Chondrocyte (in vitro differentiated cells): Measurements from ENCODE around the gene TFAP2C. TPM values are rescaled to one million over a fixed set of nuclear protein-coding genes. Genes with fewer than 3 reads are reported as not detected.
A peak's percentile ranks its signal among the peaks of the same experiment; 100 is the strongest.

Experiments
- DNase-seq: peaks from one replicate; pipeline ENCODE4 v3.0.0; 2021; ENCODE audit warnings: mixed read lengths, low spot score
- H3K27ac Mint-ChIP-seq: one replicate; pipeline ENCODE4 v1.8.0; 2021; ENCODE audit warnings: mild to moderate bottlenecking, moderate library complexity, mixed read lengths; ENCODE audit not compliant: unreplicated experiment
- H3K27me3 Mint-ChIP-seq: 2 replicates; pipeline ENCODE4 v1.8.0; 2021; ENCODE audit warnings: low read depth, mixed read lengths
- H3K36me3 Mint-ChIP-seq: 2 replicates; pipeline ENCODE4 v1.8.0; 2021; ENCODE audit warnings: low read depth, mixed read lengths
- H3K4me1 Mint-ChIP-seq: 2 replicates; pipeline ENCODE4 v1.8.0; 2021; ENCODE audit warnings: low read depth, mild to moderate bottlenecking, mixed read lengths
- H3K4me3 Mint-ChIP-seq: one replicate; pipeline ENCODE4 v1.8.0; 2021; ENCODE audit warnings: mild to moderate bottlenecking, moderate library complexity, mixed read lengths; ENCODE audit not compliant: unreplicated experiment
- H3K9me3 Mint-ChIP-seq: 2 replicates; pipeline ENCODE4 v1.8.0; 2021; ENCODE audit warnings: low read depth, mixed read lengths
- total RNA-seq: library from RNA; stranded (reverse); gene quantifications from 3 replicates; pipeline ENCODE4 v1.2.1, GENCODE V29; 2021
- TF ChIP-seq, protein P1 (sequence below): fragments of 200-600 bp; sonication (generic); IDR thresholded peaks from 2 replicates; pipeline ENCODE4 v1.5.0; 2021; ENCODE audit warnings: antibody characterized with exemption, mild to moderate bottlenecking, moderate library complexity

Gene TFAP2C
- total RNA-seq, 1 donor from 2014 or later = 4.8 TPM

DNA sequence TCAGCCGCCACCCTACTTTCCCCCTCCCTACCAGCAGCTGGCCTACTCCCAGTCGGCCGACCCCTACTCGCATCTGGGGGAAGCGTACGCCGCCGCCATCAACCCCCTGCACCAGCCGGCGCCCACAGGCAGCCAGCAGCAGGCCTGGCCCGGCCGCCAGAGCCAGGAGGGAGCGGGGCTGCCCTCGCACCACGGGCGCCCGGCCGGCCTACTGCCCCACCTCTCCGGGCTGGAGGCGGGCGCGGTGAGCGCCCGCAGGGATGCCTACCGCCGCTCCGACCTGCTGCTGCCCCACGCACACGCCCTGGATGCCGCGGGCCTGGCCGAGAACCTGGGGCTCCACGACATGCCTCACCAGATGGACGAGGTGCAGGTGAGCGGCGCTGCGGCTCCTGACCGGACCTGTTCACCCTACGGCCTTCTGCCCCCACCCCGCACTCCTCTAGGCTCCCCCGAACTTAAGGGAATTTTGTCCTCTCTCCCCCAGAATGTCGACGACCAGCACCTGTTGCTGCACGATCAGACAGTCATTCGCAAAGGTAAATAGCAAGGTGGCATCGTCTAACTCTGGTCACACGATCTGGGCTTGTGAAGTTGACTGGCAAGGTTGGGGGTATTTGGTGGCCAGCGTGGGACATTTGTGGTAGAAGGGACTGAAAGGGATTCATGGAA lies 2.3 kb downstream of the TFAP2C start:
- Mint-ChIP-seq H3K4me3 (peak overlapping the region; percentile 84), H3K27ac (no peak overlapping the region), H3K36me3 (peaks cover 7% of the 10 kb centered on the region), H3K27me3 (peaks cover 16% of the 10 kb centered on the region), H3K4me1 (peaks cover 52% of the 10 kb centered on the region), H3K9me3 (no peaks in the 10 kb centered on the region)
- TF ChIP-seq, protein P1, sequence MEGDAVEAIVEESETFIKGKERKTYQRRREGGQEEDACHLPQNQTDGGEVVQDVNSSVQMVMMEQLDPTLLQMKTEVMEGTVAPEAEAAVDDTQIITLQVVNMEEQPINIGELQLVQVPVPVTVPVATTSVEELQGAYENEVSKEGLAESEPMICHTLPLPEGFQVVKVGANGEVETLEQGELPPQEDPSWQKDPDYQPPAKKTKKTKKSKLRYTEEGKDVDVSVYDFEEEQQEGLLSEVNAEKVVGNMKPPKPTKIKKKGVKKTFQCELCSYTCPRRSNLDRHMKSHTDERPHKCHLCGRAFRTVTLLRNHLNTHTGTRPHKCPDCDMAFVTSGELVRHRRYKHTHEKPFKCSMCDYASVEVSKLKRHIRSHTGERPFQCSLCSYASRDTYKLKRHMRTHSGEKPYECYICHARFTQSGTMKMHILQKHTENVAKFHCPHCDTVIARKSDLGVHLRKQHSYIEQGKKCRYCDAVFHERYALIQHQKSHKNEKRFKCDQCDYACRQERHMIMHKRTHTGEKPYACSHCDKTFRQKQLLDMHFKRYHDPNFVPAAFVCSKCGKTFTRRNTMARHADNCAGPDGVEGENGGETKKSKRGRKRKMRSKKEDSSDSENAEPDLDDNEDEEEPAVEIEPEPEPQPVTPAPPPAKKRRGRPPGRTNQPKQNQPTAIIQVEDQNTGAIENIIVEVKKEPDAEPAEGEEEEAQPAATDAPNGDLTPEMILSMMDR = no peak
- DNase-seq = no peak

DNA sequence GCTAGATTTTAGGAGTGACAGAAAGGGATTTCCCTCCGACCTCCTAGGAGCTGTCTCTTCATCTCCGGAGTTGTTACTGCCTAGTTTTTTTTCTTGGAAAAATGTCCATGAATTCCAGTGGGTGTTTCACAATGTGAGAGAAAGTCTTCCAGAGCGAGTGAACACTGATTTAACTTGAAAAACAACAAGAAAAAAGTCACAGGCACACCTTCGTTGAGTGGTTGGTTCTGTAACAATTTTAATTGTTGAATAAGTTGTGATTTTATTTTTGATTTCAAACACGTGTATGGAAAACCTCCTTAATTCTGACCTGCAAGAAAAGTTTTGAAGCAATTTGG lies 2.9 kb downstream of the TFAP2C start:
- Mint-ChIP-seq H3K9me3 (no peaks in the 10 kb centered on the region), H3K4me1 (peaks cover 52% of the 10 kb centered on the region), H3K36me3 (peaks cover 8% of the 10 kb centered on the region), H3K4me3 (peak overlapping the region; percentile 84), H3K27me3 (peaks cover 11% of the 10 kb centered on the region), H3K27ac (peak overlapping the region; percentile 20)
- DNase-seq = no peak
- TF ChIP-seq, protein P1 = no peak

DNA sequence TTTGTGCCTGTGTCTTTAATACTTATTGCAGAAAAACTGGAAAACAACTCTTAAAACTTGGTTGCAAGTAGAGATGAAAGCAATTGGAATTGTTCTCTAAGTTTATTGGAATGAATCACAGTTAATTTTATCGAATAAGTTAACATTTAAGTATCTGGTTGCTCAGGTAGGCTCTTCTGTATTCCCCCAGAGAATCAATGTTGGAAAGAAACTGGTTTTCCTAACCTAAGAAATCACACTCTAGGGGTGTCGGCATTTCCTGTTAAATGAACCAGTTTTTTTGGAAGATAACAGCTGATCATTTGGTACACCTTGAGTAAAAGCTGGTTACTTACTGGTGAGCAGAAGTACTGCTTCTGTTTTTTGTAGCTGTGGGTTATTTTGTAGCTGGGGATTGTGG lies 5.2 kb downstream of the TFAP2C start:
- Mint-ChIP-seq H3K4me3 (no peak overlapping the region), H3K27ac (no peak overlapping the region), H3K27me3 (no peaks in the 10 kb centered on the region), H3K36me3 (peaks cover 23% of the 10 kb centered on the region), H3K4me1 (peaks cover 49% of the 10 kb centered on the region), H3K9me3 (no peaks in the 10 kb centered on the region)
- TF ChIP-seq, protein P1 = no peak
- DNase-seq = no peak

DNA sequence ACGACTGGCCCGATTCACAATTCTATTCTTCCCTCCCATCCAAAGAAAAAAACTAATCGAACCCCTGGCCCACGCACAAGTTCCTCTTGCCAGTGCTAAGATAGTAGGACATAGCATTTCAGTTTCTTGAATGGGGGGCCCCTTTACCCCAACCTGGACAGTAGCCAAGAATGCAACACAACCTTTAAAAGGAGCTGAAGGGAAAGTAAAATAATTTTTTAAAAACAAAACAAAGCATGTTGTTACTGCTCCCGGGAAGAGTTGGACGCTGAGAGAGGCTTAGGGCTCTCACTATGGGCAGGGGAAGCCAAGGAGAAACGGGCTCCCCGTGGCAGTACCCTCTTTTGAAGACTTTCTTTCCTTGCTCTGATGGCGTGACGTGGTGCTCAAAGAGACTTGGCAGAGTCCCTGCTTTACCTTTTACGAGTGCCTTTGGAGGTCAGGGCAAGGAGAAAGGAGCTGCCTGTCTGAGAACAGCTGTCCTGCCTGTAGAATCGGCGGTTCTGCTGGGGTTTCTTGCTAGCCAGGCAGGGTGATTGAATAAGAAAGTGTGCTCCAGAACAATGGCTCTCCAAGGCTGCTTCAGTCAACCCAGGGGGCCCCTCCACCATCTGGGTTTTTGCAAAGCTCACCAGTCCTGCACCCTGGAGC lies 5.8 kb downstream of the TFAP2C start:
- TF ChIP-seq, protein P1 = no peak
- Mint-ChIP-seq H3K4me1 (peaks cover 49% of the 10 kb centered on the region), H3K27me3 (no peaks in the 10 kb centered on the region), H3K27ac (no peak overlapping the region), H3K36me3 (peaks cover 24% of the 10 kb centered on the region), H3K4me3 (no peak overlapping the region), H3K9me3 (no peaks in the 10 kb centered on the region)
- no peak for DNase-seq

- Mint-ChIP-seq H3K36me3 (peaks cover 28% of the 10 kb centered on the region), H3K27ac (no peak overlapping the region), H3K9me3 (no peaks in the 10 kb centered on the region), H3K27me3 (no peaks in the 10 kb centered on the region), H3K4me3 (no peak overlapping the region), H3K4me1 (peaks cover 46% of the 10 kb centered on the region)
- DNase-seq = no peak
- TF ChIP-seq, protein P1 = no peak
These were observed 7.6 kb downstream of the TFAP2C start for GRCh38 chr20:56636716-56637115.
